NT2/D1 (cell line): ENCODE data around the gene SATB2.

Experiments used
- SUZ12 ChIP-seq: IDR thresholded peaks from 2 replicates; pipeline ENCODE4 v1.6.1; 2011; ENCODE audit not compliant: insufficient read length, insufficient read depth; ENCODE audit errors: extremely low read depth
- YY1 ChIP-seq: IDR thresholded peaks from 2 replicates; pipeline ENCODE4 v1.6.1; 2011; ENCODE audit not compliant: insufficient read length, insufficient read depth
- ZNF274 ChIP-seq: IDR thresholded peaks from 2 replicates; pipeline ENCODE4 v1.6.1; 2011; ENCODE audit warnings: mild to moderate bottlenecking, low read depth, low read length

DNA sequence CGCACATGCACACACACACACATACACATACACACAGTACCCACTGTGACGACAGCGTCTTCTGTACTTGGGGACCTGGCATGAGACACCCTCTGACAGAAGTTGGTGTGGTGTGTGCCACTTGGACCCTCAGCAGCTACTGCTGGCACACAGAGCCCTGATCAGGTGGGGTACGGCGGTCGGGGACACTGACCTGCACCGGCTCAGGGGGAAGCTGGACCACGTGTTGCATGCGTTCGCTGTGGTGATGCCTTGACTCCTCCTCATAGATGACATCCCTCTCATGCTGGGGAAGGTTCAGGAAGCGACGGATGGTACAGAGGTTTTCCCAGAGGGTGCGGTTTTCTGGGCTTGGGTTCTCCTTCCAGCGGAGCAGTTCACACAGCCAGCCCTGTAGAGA is 149.2 kb downstream of the SATB2 start:
- TF ChIP-seq ZNF274 (no peak), YY1 (no peak), SUZ12 (no peak)
